Neural progenitor cell (in vitro differentiated cells): Measurements from ENCODE around the gene TAS1R1. TPM values are rescaled to one million over a fixed set of nuclear protein-coding genes. Genes with fewer than 3 reads are reported as not detected.

Experiments used
- DNase-seq: peaks from one replicate; pipeline ENCODE4 v3.0.0-alpha.2; 2016; ENCODE audit warnings: low spot score
- H2AFZ ChIP-seq: fragments of 200-600 bp; sonication (generic); replicated peaks from 2 replicates; pipeline ENCODE4 v1.6.1; 2016; ENCODE audit warnings: antibody characterized with exemption
- H3F3A ChIP-seq: fragments of 200-600 bp; sonication (generic); 2 replicates; pipeline ENCODE4 v1.6.1; 2016; ENCODE audit warnings: antibody characterized with exemption, low read depth
- H3K27ac ChIP-seq: fragments of 200-600 bp; sonication (generic); 2 replicates; pipeline ENCODE4 v1.5.1; 2016; ENCODE audit warnings: mild to moderate bottlenecking
- H3K27me3 ChIP-seq: fragments of 200-600 bp; sonication (generic); 2 replicates; pipeline ENCODE4 v1.6.1; 2016; ENCODE audit warnings: mild to moderate bottlenecking, moderate library complexity
- H3K36me3 ChIP-seq: fragments of 200-600 bp; sonication (generic); 2 replicates; pipeline ENCODE4 v1.5.1; 2016
- H3K4me1 ChIP-seq: fragments of 200-600 bp; sonication (generic); 2 replicates; pipeline ENCODE4 v1.6.1; 2016; ENCODE audit warnings: mixed run types
- H3K4me2 ChIP-seq: fragments of 200-600 bp; sonication (generic); 2 replicates; pipeline ENCODE4 v1.6.1; 2016
- H3K4me3 ChIP-seq: fragments of 200-600 bp; sonication (generic); 2 replicates; pipeline ENCODE4 v1.5.1; 2016
- H3K79me2 ChIP-seq: fragments of 200-600 bp; sonication (generic); 2 replicates; pipeline ENCODE4 v1.6.1; 2016; ENCODE audit warnings: low read depth
- H3K9ac ChIP-seq: fragments of 200-600 bp; sonication (generic); 2 replicates; pipeline ENCODE4 v1.6.1; 2016
- H3K9me3 ChIP-seq: fragments of 200-600 bp; sonication (generic); 2 replicates; pipeline ENCODE4 v1.5.1; 2016; ENCODE audit warnings: low read depth
- H4K20me1 ChIP-seq: fragments of 200-600 bp; sonication (generic); 2 replicates; pipeline ENCODE4 v1.6.1; 2016; ENCODE audit warnings: low read depth
- H3K27ac Mint-ChIP-seq: 3 replicates; pipeline ENCODE4 v1.8.0; 2021; ENCODE audit warnings: mixed read lengths
- H3K27me3 Mint-ChIP-seq: 2 replicates; pipeline ENCODE4 v1.8.0; 2022; ENCODE audit warnings: low read depth, mild to moderate bottlenecking, inconsistent platforms, moderate library complexity, mixed read lengths; ENCODE audit not compliant: insufficient read depth
- H3K36me3 Mint-ChIP-seq: 3 replicates; pipeline ENCODE4 v1.8.0; 2021; ENCODE audit warnings: mixed read lengths
- H3K4me1 Mint-ChIP-seq: 3 replicates; pipeline ENCODE4 v1.8.0; 2021; ENCODE audit warnings: mixed read lengths
- H3K4me3 Mint-ChIP-seq: 3 replicates; pipeline ENCODE4 v1.8.0; 2021; ENCODE audit warnings: mild to moderate bottlenecking, moderate library complexity, mixed read lengths
- H3K9me3 Mint-ChIP-seq: 3 replicates; pipeline ENCODE4 v1.8.0; 2020; ENCODE audit warnings: mixed read lengths
- CTCF ChIP-seq: fragments of 200-600 bp; sonication (generic); IDR thresholded peaks from 2 replicates; pipeline ENCODE4 v1.5.1; 2017; ENCODE audit warnings: antibody characterized with exemption, mild to moderate bottlenecking
- EZH2 ChIP-seq: fragments of 200-600 bp; sonication (generic); IDR thresholded peaks from 2 replicates; pipeline ENCODE4 v1.6.1; 2017; ENCODE audit warnings: antibody characterized with exemption, mild to moderate bottlenecking, moderate library complexity
- EZH2phosphoT487 ChIP-seq: fragments of 200-600 bp; sonication (generic); IDR thresholded peaks from 2 replicates; pipeline ENCODE4 v1.6.1; 2017; ENCODE audit warnings: antibody characterized with exemption
- total RNA-seq: library from RNA; depleted of rRNA; stranded (reverse); fragments of >200 nt; gene quantifications from 2 replicates; pipeline ENCODE4 v1.2.3, GENCODE V29; 2015; ENCODE audit warnings: low replicate concordance

The TAS1R1 gene
- total RNA-seq, 1 donor from 2014 or later, result not detected

GRCh38 chr1:6614929-6615785 is 60.0 kb downstream of the TAS1R1 start:
- H3K36me3 ChIP-seq, result no peaks in the 10 kb centered on the region
- peak overlapping the region; percentile 65 for H3K9ac ChIP-seq
- H3K4me2 ChIP-seq, result peak overlapping the region; percentile 94
- Mint-ChIP-seq H3K27me3 (peaks cover 8% of the 10 kb centered on the region), H3K27ac (peak overlapping the region; percentile 91), H3K4me1 (peaks cover 17% of the 10 kb centered on the region), H3K9me3 (no peaks in the 10 kb centered on the region), H3K36me3 (peaks cover 19% of the 10 kb centered on the region), H3K4me3 (peak overlapping the region; percentile 91)
- no peak overlapping the region for H3K27ac ChIP-seq
- peak overlapping the region; percentile 99 for H3K4me3 ChIP-seq
- H3K4me1 ChIP-seq, result peaks cover 8% of the 10 kb centered on the region
- H3K9me3 ChIP-seq, result no peaks in the 10 kb centered on the region
- DNase-seq, result peak; percentile 41
- peaks cover 11% of the 10 kb centered on the region for H3K27me3 ChIP-seq
- H4K20me1 ChIP-seq, result peaks cover 60% of the 10 kb centered on the region
- no peak overlapping the region for H2AFZ ChIP-seq
- peaks cover 20% of the 10 kb centered on the region for H3F3A ChIP-seq
- H3K79me2 ChIP-seq, result peaks cover 66% of the 10 kb centered on the region
- TF ChIP-seq EZH2 (no peak), CTCF (no peak), EZH2phosphoT487 (no peak)

GRCh38 chr1:6619045-6619444 is 63.9 kb downstream of the TAS1R1 start:
- H3K27ac ChIP-seq, result no peak overlapping the region
- no peak for DNase-seq
- H2AFZ ChIP-seq, result no peak overlapping the region
- no peak overlapping the region for H3K4me3 Mint-ChIP-seq
- H3K27me3 ChIP-seq, result no peaks in the 10 kb centered on the region
- H3K4me3 ChIP-seq, result no peak overlapping the region
- H3K9ac ChIP-seq, result no peak overlapping the region
- H3K9me3 ChIP-seq, result no peaks in the 10 kb centered on the region
- TF ChIP-seq EZH2phosphoT487, result no peak
- no peak for TF ChIP-seq EZH2
- no peak for TF ChIP-seq CTCF
- no peak overlapping the region for H3K27ac Mint-ChIP-seq
- H3F3A ChIP-seq, result peaks cover 30% of the 10 kb centered on the region
- H3K4me1 Mint-ChIP-seq, result peaks cover 12% of the 10 kb centered on the region
- peaks cover 26% of the 10 kb centered on the region for H3K36me3 Mint-ChIP-seq
- peaks cover 88% of the 10 kb centered on the region for H4K20me1 ChIP-seq
- peaks cover 8% of the 10 kb centered on the region for H3K4me1 ChIP-seq
- H3K36me3 ChIP-seq, result no peaks in the 10 kb centered on the region
- no peaks in the 10 kb centered on the region for H3K27me3 Mint-ChIP-seq
- peaks cover 93% of the 10 kb centered on the region for H3K79me2 ChIP-seq
- H3K9me3 Mint-ChIP-seq, result no peaks in the 10 kb centered on the region
- H3K4me2 ChIP-seq, result no peak overlapping the region

GRCh38 chr1:6621429-6622391 is 66.6 kb downstream of the TAS1R1 start:
- Histone ChIP-seq H2AFZ (no peak overlapping the region), H3K27ac (no peak overlapping the region), H3K4me3 (no peak overlapping the region), H3K9me3 (no peaks in the 10 kb centered on the region), H4K20me1 (peaks cover 87% of the 10 kb centered on the region), H3K9ac (no peak overlapping the region), H3K27me3 (no peaks in the 10 kb centered on the region), H3K4me1 (peaks cover 10% of the 10 kb centered on the region), H3K79me2 (peaks cover 80% of the 10 kb centered on the region), H3K36me3 (no peaks in the 10 kb centered on the region), H3K4me2 (no peak overlapping the region), H3F3A (peaks cover 27% of the 10 kb centered on the region)
- Mint-ChIP-seq H3K27me3 (no peaks in the 10 kb centered on the region), H3K4me3 (peak overlapping the region; percentile 6), H3K36me3 (peaks cover 26% of the 10 kb centered on the region), H3K9me3 (no peaks in the 10 kb centered on the region), H3K27ac (no peak overlapping the region), H3K4me1 (peaks cover 16% of the 10 kb centered on the region)
- TF ChIP-seq EZH2, result no peak
- no peak for TF ChIP-seq CTCF
- TF ChIP-seq EZH2phosphoT487, result no peak
- DNase-seq, result no peak
